Calu3 (cell line): ENCODE results near the gene ADAM22. TPM values are rescaled to one million over a fixed set of nuclear protein-coding genes. Genes with fewer than 3 reads are reported as not detected.
"Not testable (repeated sequence)": the region's sequence is repeated elsewhere in the genome, so short reads cannot be mapped to it uniquely, and the experiment has no call there.

Source experiments
- BruUV-seq: library from RNA; stranded (reverse); fragments of 400-500 nt; replicated peaks from 2 replicates; lab custom pipeline; 2021; lab: Mats Ljungman, UMichigan
- CTCF ChIA-PET: fragments of 300-600 bp; sonication (Branson Sonifier 250); formaldehyde crosslinking; loops from one replicate; lab custom pipeline; 2022; ENCODE audit warnings: antibody characterized with exemption; lab: Charles Lee
- DNase-seq: peaks from one replicate; pipeline ENCODE4 v3.0.0; 2022
- H3K27ac Mint-ChIP-seq: one replicate; pipeline ENCODE4 v1.8.0; 2022; ENCODE audit warnings: mixed read lengths; ENCODE audit not compliant: unreplicated experiment
- H3K27me3 Mint-ChIP-seq: one replicate; pipeline ENCODE4 v1.8.0; 2022; ENCODE audit warnings: mixed read lengths; ENCODE audit not compliant: unreplicated experiment
- H3K36me3 Mint-ChIP-seq: one replicate; pipeline ENCODE4 v1.8.0; 2022; ENCODE audit warnings: mild to moderate bottlenecking, moderate library complexity, mixed read lengths; ENCODE audit not compliant: insufficient read depth, unreplicated experiment
- H3K4me1 Mint-ChIP-seq: one replicate; pipeline ENCODE4 v1.8.0; 2022; ENCODE audit warnings: mild to moderate bottlenecking, low read depth, mixed read lengths; ENCODE audit not compliant: unreplicated experiment
- H3K4me3 Mint-ChIP-seq: one replicate; pipeline ENCODE4 v1.8.0; 2022; ENCODE audit warnings: mild to moderate bottlenecking, low read depth, moderate library complexity, mixed read lengths; ENCODE audit not compliant: unreplicated experiment
- H3K9me3 Mint-ChIP-seq: one replicate; pipeline ENCODE4 v1.8.0; 2022; ENCODE audit warnings: low read depth, mixed read lengths; ENCODE audit not compliant: unreplicated experiment
- intact Hi-C: fragments of 100-400 bp; cut with micrococcal nuclease; formaldehyde crosslinking; loops from one replicate; pipeline ENCODE4 v1.10.0; 2022; ENCODE audit not compliant: unreplicated experiment
- total RNA-seq: library from RNA; stranded (reverse); gene quantifications from 2 replicates; pipeline ENCODE4 v1.2.3, GENCODE V29; 2022
- TF ChIP-seq, protein P1 (sequence below): fragments of 200-600 bp; IDR thresholded peaks from one replicate; pipeline ENCODE4 v1.8.0; 2022; ENCODE audit warnings: antibody characterized with exemption; ENCODE audit not compliant: unreplicated experiment

The ADAM22 gene
- total RNA-seq, 1 experiment from 2014 or later = 3.0 TPM

DNA sequence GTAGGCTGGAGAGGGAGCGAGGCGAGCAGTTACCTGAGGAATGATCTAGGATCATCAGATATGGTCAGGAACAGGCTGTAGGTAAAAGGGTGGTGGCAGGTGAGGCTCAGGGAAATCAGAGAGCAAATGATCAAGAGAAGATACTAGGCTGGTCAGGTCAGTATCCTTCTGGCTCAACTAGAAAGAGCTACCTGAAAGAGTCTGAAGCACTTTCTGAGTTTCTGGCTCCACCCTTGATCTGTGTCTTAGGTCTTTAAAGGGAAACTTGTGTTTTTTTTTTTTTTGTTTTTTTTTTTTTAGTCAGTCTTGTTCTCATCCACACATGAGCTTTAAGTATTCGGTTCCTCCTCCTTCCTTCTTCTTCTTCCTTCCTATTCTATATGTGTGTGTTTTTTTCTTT is 10.5 kb downstream of the ADAM22 start:
- BruUV-seq = no TSS peak
- Mint-ChIP-seq H3K27me3 (no peaks in the 10 kb centered on the region), H3K27ac (no peak overlapping the region), H3K4me1 (no peaks in the 10 kb centered on the region), H3K9me3 (no peaks in the 10 kb centered on the region), H3K36me3 (no peaks in the 10 kb centered on the region), H3K4me3 (no peak overlapping the region)
- CTCF ChIA-PET = no interaction called here
- TF ChIP-seq, protein P1, sequence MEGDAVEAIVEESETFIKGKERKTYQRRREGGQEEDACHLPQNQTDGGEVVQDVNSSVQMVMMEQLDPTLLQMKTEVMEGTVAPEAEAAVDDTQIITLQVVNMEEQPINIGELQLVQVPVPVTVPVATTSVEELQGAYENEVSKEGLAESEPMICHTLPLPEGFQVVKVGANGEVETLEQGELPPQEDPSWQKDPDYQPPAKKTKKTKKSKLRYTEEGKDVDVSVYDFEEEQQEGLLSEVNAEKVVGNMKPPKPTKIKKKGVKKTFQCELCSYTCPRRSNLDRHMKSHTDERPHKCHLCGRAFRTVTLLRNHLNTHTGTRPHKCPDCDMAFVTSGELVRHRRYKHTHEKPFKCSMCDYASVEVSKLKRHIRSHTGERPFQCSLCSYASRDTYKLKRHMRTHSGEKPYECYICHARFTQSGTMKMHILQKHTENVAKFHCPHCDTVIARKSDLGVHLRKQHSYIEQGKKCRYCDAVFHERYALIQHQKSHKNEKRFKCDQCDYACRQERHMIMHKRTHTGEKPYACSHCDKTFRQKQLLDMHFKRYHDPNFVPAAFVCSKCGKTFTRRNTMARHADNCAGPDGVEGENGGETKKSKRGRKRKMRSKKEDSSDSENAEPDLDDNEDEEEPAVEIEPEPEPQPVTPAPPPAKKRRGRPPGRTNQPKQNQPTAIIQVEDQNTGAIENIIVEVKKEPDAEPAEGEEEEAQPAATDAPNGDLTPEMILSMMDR = no peak
- no peak for DNase-seq
- intact Hi-C loops = no loop called here

DNA sequence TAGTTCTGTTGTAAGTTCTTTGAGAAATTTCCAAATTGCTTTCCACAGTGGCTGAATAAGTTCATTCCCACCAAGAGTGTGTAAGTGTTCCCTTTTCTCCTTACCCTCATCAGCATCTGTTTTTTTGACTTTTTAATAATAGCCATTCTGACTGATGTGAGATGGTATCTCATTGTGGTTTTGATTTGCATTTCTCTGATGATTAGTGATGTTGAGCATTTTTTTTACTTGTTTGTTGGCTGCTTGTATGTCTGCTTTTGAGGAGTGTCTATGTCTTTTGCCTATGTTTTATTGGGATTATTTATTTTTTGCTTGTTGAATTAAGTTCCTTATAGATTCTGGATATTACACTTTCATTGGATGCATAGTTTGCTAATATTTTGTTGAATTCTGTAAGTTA is 11.9 kb downstream of the ADAM22 start:
- BruUV-seq, H3K27ac Mint-ChIP-seq, H3K4me3 Mint-ChIP-seq, intact Hi-C loops, H3K27me3 Mint-ChIP-seq, H3K4me1 Mint-ChIP-seq, H3K9me3 Mint-ChIP-seq, H3K36me3 Mint-ChIP-seq, DNase-seq, CTCF ChIA-PET: not testable (repeated sequence)

DNA sequence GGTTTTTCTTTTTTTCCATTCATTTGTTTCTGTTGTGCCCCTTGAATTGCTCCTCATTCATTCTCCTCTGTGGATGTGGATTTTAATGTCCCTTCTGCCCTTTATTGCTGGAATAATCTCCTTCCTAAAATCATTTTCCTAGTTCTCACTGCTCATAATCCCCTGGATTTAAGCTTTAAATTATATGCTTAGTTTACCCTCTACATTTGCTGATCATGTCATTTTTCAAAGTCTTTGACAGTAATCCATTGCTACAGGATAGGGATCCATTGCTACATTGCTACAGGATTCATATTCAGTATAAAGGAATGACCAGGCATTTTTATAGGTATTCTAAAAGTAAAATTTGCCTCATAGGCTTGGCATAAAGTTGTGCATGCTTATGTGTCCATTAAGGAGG is 14.3 kb downstream of the ADAM22 start:
- no peak for DNase-seq
- no peaks in the 10 kb centered on the region for H3K4me1 Mint-ChIP-seq
- intact Hi-C loops = no loop called here
- CTCF ChIA-PET = no interaction called here
- TF ChIP-seq, protein P1 = no peak
- H3K36me3 Mint-ChIP-seq = no peaks in the 10 kb centered on the region
- H3K27me3 Mint-ChIP-seq = no peaks in the 10 kb centered on the region
- H3K4me3 Mint-ChIP-seq = no peak overlapping the region
- no peaks in the 10 kb centered on the region for H3K9me3 Mint-ChIP-seq
- BruUV-seq = no TSS peak
- H3K27ac Mint-ChIP-seq = no peak overlapping the region

DNA sequence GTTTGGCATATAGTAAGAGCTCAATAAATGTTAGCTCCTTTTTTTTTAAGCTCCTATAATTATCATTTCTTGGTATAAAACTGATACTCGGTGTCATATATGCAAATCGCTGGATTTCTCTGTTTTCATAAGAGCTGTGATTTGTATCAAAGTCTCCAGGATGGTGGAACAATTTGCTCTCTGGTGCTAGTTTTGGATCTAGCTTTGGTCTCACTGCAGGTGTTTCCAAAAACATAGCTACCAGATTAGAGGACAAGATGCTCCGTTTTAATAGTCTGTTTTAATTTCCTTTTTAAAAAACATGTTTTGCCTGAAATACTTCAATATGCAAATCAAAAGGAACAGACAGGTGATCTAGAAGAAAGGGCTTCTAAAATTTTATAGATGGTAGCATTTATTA is 25.3 kb downstream of the ADAM22 start:
- no peaks in the 10 kb centered on the region for H3K9me3 Mint-ChIP-seq
- H3K27ac Mint-ChIP-seq = no peak overlapping the region

DNA sequence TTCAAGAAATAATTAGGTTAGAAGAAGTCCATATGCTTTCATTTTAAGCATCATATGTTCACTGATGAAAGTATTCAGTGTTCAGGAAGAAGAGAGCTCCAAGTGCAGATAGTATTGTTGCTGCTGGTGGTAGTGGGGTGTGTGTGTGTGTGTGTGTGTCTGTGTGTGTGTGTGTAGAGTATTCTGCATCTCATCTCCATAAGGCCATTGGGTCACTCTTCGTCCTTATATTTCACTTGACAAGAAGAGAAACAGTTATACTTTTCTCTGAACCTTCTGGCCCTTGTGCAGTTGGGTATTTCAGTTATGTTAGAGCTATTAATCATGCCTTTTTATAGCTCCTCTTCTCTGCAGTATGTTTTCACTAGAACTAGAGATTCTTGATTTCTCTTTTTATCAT is 26.2 kb downstream of the ADAM22 start:
- no peaks in the 10 kb centered on the region for H3K9me3 Mint-ChIP-seq
- H3K27ac Mint-ChIP-seq = no peak overlapping the region
- H3K36me3 Mint-ChIP-seq = no peaks in the 10 kb centered on the region
- TF ChIP-seq, protein P1 = no peak
- BruUV-seq = no TSS peak
- H3K4me1 Mint-ChIP-seq = no peaks in the 10 kb centered on the region
- H3K27me3 Mint-ChIP-seq = no peaks in the 10 kb centered on the region
- DNase-seq = no peak
- CTCF ChIA-PET = no interaction called here
- intact Hi-C loops = no loop called here
- H3K4me3 Mint-ChIP-seq = no peak overlapping the region

More for the DNA sequence above, 25.3 kb downstream of the ADAM22 start:
- no peak overlapping the region for H3K4me3 Mint-ChIP-seq
- H3K27me3 Mint-ChIP-seq = no peaks in the 10 kb centered on the region
- no peak for DNase-seq
- no peaks in the 10 kb centered on the region for H3K36me3 Mint-ChIP-seq
- intact Hi-C loops = no loop called here
- TF ChIP-seq, protein P1 = no peak
- CTCF ChIA-PET = interaction anchor here (0.6 to 1.0 kb wide), 2 partner anchors 26 to 1304 kb away, joined by 3 to 4 read pairs; partner anchors contain the start of gene ADAM22
- no peaks in the 10 kb centered on the region for H3K4me1 Mint-ChIP-seq
- BruUV-seq = no TSS peak
